Chondrocyte (in vitro differentiated cells): ENCODE measurements around the gene LMCD1. TPM values are rescaled to one million over a fixed set of nuclear protein-coding genes. Genes with fewer than 3 reads are reported as not detected.
A peak's percentile ranks its signal among the peaks of the same experiment; 100 is the strongest.

Source experiments
- DNase-seq: peaks from one replicate; pipeline ENCODE4 v3.0.0; 2021; ENCODE audit warnings: mixed read lengths, low spot score
- H3K27ac Mint-ChIP-seq: one replicate; pipeline ENCODE4 v1.8.0; 2021; ENCODE audit warnings: mild to moderate bottlenecking, moderate library complexity, mixed read lengths; ENCODE audit not compliant: unreplicated experiment
- H3K27me3 Mint-ChIP-seq: 2 replicates; pipeline ENCODE4 v1.8.0; 2021; ENCODE audit warnings: low read depth, mixed read lengths
- H3K36me3 Mint-ChIP-seq: 2 replicates; pipeline ENCODE4 v1.8.0; 2021; ENCODE audit warnings: low read depth, mixed read lengths
- H3K4me1 Mint-ChIP-seq: 2 replicates; pipeline ENCODE4 v1.8.0; 2021; ENCODE audit warnings: low read depth, mild to moderate bottlenecking, mixed read lengths
- H3K4me3 Mint-ChIP-seq: one replicate; pipeline ENCODE4 v1.8.0; 2021; ENCODE audit warnings: mild to moderate bottlenecking, moderate library complexity, mixed read lengths; ENCODE audit not compliant: unreplicated experiment
- H3K9me3 Mint-ChIP-seq: 2 replicates; pipeline ENCODE4 v1.8.0; 2021; ENCODE audit warnings: low read depth, mixed read lengths
- total RNA-seq: library from RNA; stranded (reverse); gene quantifications from 3 replicates; pipeline ENCODE4 v1.2.1, GENCODE V29; 2021
- TF ChIP-seq, protein P1 (sequence below): fragments of 200-600 bp; sonication (generic); IDR thresholded peaks from 2 replicates; pipeline ENCODE4 v1.5.0; 2021; ENCODE audit warnings: antibody characterized with exemption, mild to moderate bottlenecking, moderate library complexity

Gene LMCD1
- total RNA-seq, 1 donor from 2014 or later, result 263 TPM

DNA sequence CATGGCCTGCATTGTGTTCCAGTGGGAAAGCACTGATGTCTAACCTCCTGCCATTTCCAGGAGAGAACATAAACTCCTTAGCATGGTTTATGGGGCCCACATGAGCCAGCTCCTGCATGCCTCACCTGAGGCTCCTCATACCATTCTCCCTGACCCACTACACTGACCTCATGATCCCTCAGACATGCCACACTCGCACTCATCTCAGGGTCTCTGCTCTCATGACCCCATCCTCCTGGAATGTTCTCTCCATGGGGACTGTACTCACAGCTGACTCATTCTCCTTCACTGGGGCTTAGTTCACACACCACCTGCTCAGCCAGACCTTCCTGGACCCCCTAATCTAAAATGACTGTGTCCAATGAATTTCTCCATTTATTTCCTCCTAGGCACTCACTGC is 4.0 kb upstream of the LMCD1 start:
- Mint-ChIP-seq H3K27me3 (no peaks in the 10 kb centered on the region), H3K27ac (no peak overlapping the region), H3K9me3 (no peaks in the 10 kb centered on the region), H3K36me3 (no peaks in the 10 kb centered on the region), H3K4me1 (peaks cover 36% of the 10 kb centered on the region), H3K4me3 (no peak overlapping the region)
- TF ChIP-seq, protein P1, sequence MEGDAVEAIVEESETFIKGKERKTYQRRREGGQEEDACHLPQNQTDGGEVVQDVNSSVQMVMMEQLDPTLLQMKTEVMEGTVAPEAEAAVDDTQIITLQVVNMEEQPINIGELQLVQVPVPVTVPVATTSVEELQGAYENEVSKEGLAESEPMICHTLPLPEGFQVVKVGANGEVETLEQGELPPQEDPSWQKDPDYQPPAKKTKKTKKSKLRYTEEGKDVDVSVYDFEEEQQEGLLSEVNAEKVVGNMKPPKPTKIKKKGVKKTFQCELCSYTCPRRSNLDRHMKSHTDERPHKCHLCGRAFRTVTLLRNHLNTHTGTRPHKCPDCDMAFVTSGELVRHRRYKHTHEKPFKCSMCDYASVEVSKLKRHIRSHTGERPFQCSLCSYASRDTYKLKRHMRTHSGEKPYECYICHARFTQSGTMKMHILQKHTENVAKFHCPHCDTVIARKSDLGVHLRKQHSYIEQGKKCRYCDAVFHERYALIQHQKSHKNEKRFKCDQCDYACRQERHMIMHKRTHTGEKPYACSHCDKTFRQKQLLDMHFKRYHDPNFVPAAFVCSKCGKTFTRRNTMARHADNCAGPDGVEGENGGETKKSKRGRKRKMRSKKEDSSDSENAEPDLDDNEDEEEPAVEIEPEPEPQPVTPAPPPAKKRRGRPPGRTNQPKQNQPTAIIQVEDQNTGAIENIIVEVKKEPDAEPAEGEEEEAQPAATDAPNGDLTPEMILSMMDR, result no peak
- DNase-seq, result no peak

DNA sequence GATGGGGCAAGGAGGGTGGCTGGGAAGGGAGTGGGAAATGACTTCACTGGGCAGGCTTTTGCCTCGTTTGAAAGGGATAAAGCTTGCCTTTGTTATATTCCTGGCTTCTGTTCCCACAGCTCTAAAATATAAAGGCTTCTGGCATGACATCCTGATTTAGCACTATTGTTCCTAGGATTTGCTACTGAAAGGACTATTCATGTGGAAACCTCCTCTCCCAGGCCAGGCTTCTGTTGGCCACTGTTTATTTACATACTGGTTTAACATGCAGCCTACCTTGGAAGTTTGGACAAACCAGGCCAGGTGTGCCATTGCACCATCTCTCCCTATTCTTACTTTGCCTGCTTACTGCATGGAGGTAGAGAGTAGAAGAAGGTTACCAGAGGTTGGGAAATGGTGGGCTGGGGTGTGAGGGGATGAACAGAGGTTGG is 2.4 kb upstream of the LMCD1 start:
- Mint-ChIP-seq H3K4me3 (no peak overlapping the region), H3K27ac (no peak overlapping the region), H3K27me3 (no peaks in the 10 kb centered on the region), H3K9me3 (no peaks in the 10 kb centered on the region), H3K36me3 (peaks cover 3% of the 10 kb centered on the region), H3K4me1 (peaks cover 43% of the 10 kb centered on the region)
- TF ChIP-seq, protein P1, result no peak
- DNase-seq, result no peak

DNA sequence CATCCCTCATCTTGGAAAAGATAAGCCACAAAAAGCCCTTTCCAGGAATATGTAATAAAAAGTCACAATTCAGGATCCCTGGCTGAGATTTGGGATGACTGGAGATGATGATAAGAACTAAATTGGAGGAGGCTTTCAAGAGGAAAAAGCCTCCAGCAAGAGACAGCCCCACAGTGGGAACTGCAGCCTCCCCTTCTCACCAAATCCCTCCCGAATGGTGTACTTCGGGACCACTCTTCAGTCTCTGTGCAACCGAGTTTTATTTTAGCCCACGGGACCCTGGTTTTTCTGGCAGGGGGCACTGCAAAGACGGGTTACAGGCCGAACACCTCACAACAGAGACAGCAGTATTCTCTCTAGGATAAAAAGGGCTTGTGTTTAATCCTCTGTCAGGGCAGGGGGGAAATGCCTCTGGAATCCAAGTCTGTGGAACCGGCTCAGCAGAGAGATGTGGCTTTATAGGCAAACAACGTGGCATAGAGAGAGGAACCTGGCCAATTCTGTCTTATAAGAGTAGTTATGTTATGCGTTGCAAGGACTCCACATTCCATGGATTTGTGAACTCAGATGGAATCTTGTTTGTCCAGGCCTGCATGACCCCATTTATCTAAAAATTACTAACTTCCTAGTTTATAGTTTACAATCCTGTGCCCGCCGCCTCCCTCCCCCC is 1.2 kb upstream of the LMCD1 start:
- DNase-seq, result no peak
- peak overlapping the region; percentile 98 for H3K27ac Mint-ChIP-seq
- H3K27me3 Mint-ChIP-seq, result no peaks in the 10 kb centered on the region
- peak overlapping the region; percentile 88 for H3K4me3 Mint-ChIP-seq
- TF ChIP-seq, protein P1, result peak; percentile 46
- H3K9me3 Mint-ChIP-seq, result no peaks in the 10 kb centered on the region
- H3K36me3 Mint-ChIP-seq, result peaks cover 3% of the 10 kb centered on the region
- peaks cover 56% of the 10 kb centered on the region for H3K4me1 Mint-ChIP-seq

DNA sequence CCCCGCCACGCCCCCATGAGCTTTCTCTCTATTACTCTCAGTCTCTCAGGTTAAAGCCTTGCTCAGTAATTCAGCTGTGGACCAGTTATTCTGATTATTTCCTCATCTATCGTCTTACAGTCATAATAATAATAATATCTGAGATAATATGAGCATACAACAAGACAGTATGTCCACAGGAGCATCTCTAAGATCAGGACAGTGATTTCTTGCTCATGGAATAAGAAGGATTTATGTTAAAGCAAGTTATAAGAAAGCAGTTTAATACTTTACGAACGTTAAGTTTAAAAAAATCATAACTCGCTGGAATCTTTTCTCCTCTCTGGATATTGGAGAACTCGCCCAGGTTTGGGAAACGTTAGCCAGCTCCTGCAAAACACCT is 643 bp upstream of the LMCD1 start:
- no peak for DNase-seq
- peaks cover 61% of the 10 kb centered on the region for H3K4me1 Mint-ChIP-seq
- TF ChIP-seq, protein P1, result no peak
- H3K27ac Mint-ChIP-seq, result peak overlapping the region; percentile 98
- H3K27me3 Mint-ChIP-seq, result no peaks in the 10 kb centered on the region
- no peaks in the 10 kb centered on the region for H3K9me3 Mint-ChIP-seq
- H3K4me3 Mint-ChIP-seq, result peak overlapping the region; percentile 88
- H3K36me3 Mint-ChIP-seq, result peaks cover 5% of the 10 kb centered on the region

DNA sequence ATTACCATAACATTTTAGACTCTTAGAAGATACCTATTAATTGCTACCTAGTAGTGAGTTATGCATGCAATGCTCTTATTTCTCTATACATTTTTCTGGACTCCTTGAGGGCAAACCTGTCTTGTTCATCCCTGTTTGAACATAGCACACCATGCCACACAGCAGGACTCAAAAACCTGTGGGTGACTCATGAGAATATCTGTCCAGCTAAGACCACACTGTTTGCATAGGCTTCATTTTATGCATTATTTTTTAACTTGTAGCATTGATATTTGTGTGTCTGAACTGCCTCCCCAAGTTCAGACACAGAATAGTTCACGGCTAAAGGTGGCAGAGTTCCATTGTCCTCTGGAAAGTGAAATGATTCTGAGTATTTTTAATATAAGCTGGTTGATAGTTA is 1.8 kb downstream of the LMCD1 start:
- no peaks in the 10 kb centered on the region for H3K27me3 Mint-ChIP-seq
- no peaks in the 10 kb centered on the region for H3K9me3 Mint-ChIP-seq
- H3K4me1 Mint-ChIP-seq, result peaks cover 79% of the 10 kb centered on the region
- peak overlapping the region; percentile 82 for H3K4me3 Mint-ChIP-seq
- peak overlapping the region; percentile 96 for H3K27ac Mint-ChIP-seq
- H3K36me3 Mint-ChIP-seq, result peaks cover 18% of the 10 kb centered on the region
- no peak for DNase-seq
- TF ChIP-seq, protein P1, result no peak
